ENCODE data around the gene MED31.

MED31 gene

GRCh38 chr17:6677946-6678345 is 26.5 kb upstream of the MED31 start:
- Histone ChIP-seq H3K9ac (ENCODE audit: low read length in 5 of 5) (no peak overlapping the region), H3K36me3 (ENCODE audit: control insufficient read depth in 5 of 5, insufficient read depth in 5 of 5, low read length in 5 of 5) (no peaks in the 10 kb centered on the region), H3K9me3 (ENCODE audit: control insufficient read depth in 5 of 5, low read length in 5 of 5) (no peaks in the 10 kb centered on the region), H3K4me1 (ENCODE audit: control insufficient read depth in 5 of 5, insufficient read depth in 5 of 5, low read length in 5 of 5) (no peaks in the 10 kb centered on the region), H3K27ac (ENCODE audit: low read depth, low read length) (no peak overlapping the region), H3K27me3 (ENCODE audit: control insufficient read depth in 5 of 5, insufficient read depth in 4 of 5, low read length in 5 of 5) (peaks cover 6 to 31% (median 19%) of the 10 kb centered on the region in 5 donors), H3K4me3 (ENCODE audit: low read depth in 1 of 5, low read length in 5 of 5) (no peak overlapping the region)

DNA sequence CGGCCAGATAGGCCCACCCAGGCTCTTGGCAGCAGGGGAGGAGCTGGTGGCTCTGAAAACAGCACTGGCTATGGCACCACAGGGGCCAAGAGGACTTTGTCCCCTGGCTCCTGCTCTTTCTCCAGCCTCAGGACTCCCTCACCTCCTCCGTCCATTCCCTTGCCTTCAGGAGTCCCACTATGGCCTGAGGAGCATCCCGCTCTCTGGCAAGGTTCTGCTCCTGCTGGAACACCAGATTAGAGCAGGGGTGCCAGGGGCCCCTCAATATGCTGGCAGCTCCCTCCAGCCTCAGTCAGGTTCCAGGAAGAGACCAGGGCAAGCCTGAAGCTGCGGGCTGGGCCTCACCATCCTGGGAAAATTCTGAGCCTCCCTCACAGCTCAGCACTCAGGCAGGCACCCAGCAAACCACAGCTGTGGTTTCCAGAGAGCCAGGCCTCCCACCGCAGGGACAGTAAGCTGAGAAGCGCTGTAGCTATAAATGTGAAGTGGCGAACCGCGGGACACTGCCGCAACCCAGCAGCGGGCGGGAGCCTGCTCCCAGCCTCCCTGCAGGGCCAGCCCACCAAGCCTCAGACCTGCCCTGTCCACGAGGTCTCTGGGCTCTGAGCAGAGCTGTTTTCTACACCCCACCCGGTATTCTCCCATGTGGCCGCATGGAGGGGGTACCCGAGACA is 25.9 kb upstream of the MED31 start:
- no peak overlapping the region for H3K27ac ChIP-seq (ENCODE audit: low read depth, low read length)
- H3K27me3 ChIP-seq (ENCODE audit: control insufficient read depth in 5 of 5, insufficient read depth in 4 of 5, low read length in 5 of 5), result peaks cover 6 to 27% (median 19%) of the 10 kb centered on the region in 5 donors

GRCh38 chr17:6676802-6677157 is 25.4 kb upstream of the MED31 start:
- no peak overlapping the region for H3K4me3 ChIP-seq (ENCODE audit: low read depth in 1 of 5, low read length in 5 of 5)
- H3K9me3 ChIP-seq (ENCODE audit: control insufficient read depth in 5 of 5, low read length in 5 of 5), result no peaks in the 10 kb centered on the region
- peaks cover 7 to 27% (median 19%) of the 10 kb centered on the region in 5 donors for H3K27me3 ChIP-seq (ENCODE audit: control insufficient read depth in 5 of 5, insufficient read depth in 4 of 5, low read length in 5 of 5)
- H3K9ac ChIP-seq (ENCODE audit: low read length in 5 of 5), result no peak overlapping the region
- H3K36me3 ChIP-seq (ENCODE audit: control insufficient read depth in 5 of 5, insufficient read depth in 5 of 5, low read length in 5 of 5), result no peaks in the 10 kb centered on the region
- no peaks in the 10 kb centered on the region for H3K4me1 ChIP-seq (ENCODE audit: control insufficient read depth in 5 of 5, insufficient read depth in 5 of 5, low read length in 5 of 5)
- no peak overlapping the region for H3K27ac ChIP-seq (ENCODE audit: low read depth, low read length)

More for the DNA sequence above, 25.9 kb upstream of the MED31 start:
- no peak overlapping the region for H3K9ac ChIP-seq (ENCODE audit: low read length in 5 of 5)
- no peaks in the 10 kb centered on the region for H3K4me1 ChIP-seq (ENCODE audit: control insufficient read depth in 5 of 5, insufficient read depth in 5 of 5, low read length in 5 of 5)
- no peaks in the 10 kb centered on the region for H3K36me3 ChIP-seq (ENCODE audit: control insufficient read depth in 5 of 5, insufficient read depth in 5 of 5, low read length in 5 of 5)
- H3K4me3 ChIP-seq (ENCODE audit: low read depth in 1 of 5, low read length in 5 of 5), result no peak overlapping the region
- no peaks in the 10 kb centered on the region for H3K9me3 ChIP-seq (ENCODE audit: control insufficient read depth in 5 of 5, low read length in 5 of 5)

DNA sequence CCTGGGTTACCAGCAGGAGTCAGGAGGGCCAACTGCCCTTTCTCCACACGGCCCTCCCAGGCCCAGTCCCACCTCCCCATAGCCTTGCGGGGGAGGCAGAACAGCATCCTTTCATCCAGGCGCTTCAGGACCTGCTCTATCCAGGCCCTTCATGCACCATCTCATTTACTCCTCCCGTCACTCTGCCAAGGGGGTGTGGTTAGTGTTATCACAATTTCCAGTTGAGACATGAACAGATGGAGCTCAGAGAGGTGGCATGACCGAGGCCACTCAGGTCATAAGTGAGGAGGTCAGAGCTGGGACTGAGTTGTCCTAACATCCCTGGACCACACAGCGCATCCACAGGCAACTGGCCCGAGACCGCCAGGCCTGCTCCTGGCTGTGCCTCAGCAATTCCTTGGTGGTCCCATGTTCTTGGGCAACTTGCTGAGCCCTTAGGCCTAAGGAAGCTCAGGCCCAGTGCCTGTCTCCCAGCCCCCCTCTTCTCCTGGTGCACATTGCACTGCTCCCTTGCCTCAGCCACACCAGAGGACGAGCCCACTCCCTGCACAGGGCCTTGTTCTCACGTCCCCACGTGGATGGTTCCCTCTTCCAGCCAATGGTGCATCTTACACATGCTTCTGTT is 23.9 kb upstream of the MED31 start:
- Histone ChIP-seq H3K4me1 (ENCODE audit: control insufficient read depth in 5 of 5, insufficient read depth in 5 of 5, low read length in 5 of 5) (no peaks in the 10 kb centered on the region), H3K36me3 (ENCODE audit: control insufficient read depth in 5 of 5, insufficient read depth in 5 of 5, low read length in 5 of 5) (no peaks in the 10 kb centered on the region), H3K27ac (ENCODE audit: low read depth, low read length) (no peak overlapping the region), H3K9me3 (ENCODE audit: control insufficient read depth in 5 of 5, low read length in 5 of 5) (no peaks in the 10 kb centered on the region), H3K27me3 (ENCODE audit: control insufficient read depth in 5 of 5, insufficient read depth in 4 of 5, low read length in 5 of 5) (peaks cover 13 to 27% (median 20%) of the 10 kb centered on the region in 5 donors), H3K4me3 (ENCODE audit: low read depth in 1 of 5, low read length in 5 of 5) (no peak overlapping the region), H3K9ac (ENCODE audit: low read length in 5 of 5) (no peak overlapping the region)

- H3K27me3 ChIP-seq (ENCODE audit: control insufficient read depth in 5 of 5, insufficient read depth in 4 of 5, low read length in 5 of 5), result peaks cover 13 to 27% (median 24%) of the 10 kb centered on the region in 5 donors
- H3K9ac ChIP-seq (ENCODE audit: low read length in 5 of 5), result no peak overlapping the region
- no peaks in the 10 kb centered on the region for H3K4me1 ChIP-seq (ENCODE audit: control insufficient read depth in 5 of 5, insufficient read depth in 5 of 5, low read length in 5 of 5)
- no peak overlapping the region for H3K4me3 ChIP-seq (ENCODE audit: low read depth in 1 of 5, low read length in 5 of 5)
- H3K9me3 ChIP-seq (ENCODE audit: control insufficient read depth in 5 of 5, low read length in 5 of 5), result no peaks in the 10 kb centered on the region
- H3K36me3 ChIP-seq (ENCODE audit: control insufficient read depth in 5 of 5, insufficient read depth in 5 of 5, low read length in 5 of 5), result no peaks in the 10 kb centered on the region
- no peak overlapping the region for H3K27ac ChIP-seq (ENCODE audit: low read depth, low read length)
These were observed 23.2 kb upstream of the MED31 start for GRCh38 chr17:6674586-6674985.

GRCh38 chr17:6671431-6671830 is 20.0 kb upstream of the MED31 start:
- Histone ChIP-seq H3K27me3 (ENCODE audit: control insufficient read depth in 5 of 5, insufficient read depth in 4 of 5, low read length in 5 of 5) (peaks cover 7 to 14% (median 11%) of the 10 kb centered on the region in 5 donors), H3K9me3 (ENCODE audit: control insufficient read depth in 5 of 5, low read length in 5 of 5) (no peaks in the 10 kb centered on the region), H3K4me1 (ENCODE audit: control insufficient read depth in 5 of 5, insufficient read depth in 5 of 5, low read length in 5 of 5) (no peaks in the 10 kb centered on the region), H3K4me3 (ENCODE audit: low read depth in 1 of 5, low read length in 5 of 5) (no peak overlapping the region), H3K36me3 (ENCODE audit: control insufficient read depth in 5 of 5, insufficient read depth in 5 of 5, low read length in 5 of 5) (no peaks in the 10 kb centered on the region), H3K27ac (ENCODE audit: low read depth, low read length) (no peak overlapping the region), H3K9ac (ENCODE audit: low read length in 5 of 5) (no peak overlapping the region)

DNA sequence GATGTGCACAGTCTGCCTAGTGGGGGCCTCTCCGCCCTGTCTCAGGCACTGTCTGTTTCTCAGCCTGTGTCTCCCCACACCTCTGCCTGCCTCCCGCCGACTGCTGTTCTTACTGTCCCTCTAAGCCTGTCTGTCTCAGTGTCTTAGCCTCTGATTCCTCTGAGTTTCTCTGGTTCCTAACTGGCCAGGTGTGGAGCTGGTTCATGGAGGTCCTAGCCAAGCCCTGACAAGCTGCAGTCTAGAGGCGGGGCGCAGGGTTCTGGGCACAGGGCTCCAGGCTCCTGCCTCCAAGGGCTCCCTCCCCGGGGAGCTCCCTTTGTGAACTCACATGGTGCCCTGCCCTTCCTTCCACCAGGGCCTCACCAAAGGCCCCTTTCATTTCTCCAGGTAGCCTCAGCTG is 19.6 kb upstream of the MED31 start:
- no peaks in the 10 kb centered on the region for H3K36me3 ChIP-seq (ENCODE audit: control insufficient read depth in 5 of 5, insufficient read depth in 5 of 5, low read length in 5 of 5)
- no peaks in the 10 kb centered on the region for H3K9me3 ChIP-seq (ENCODE audit: control insufficient read depth in 5 of 5, low read length in 5 of 5)
- no peak overlapping the region for H3K9ac ChIP-seq (ENCODE audit: low read length in 5 of 5)
- H3K4me1 ChIP-seq (ENCODE audit: control insufficient read depth in 5 of 5, insufficient read depth in 5 of 5, low read length in 5 of 5), result peaks cover 0 to 3% (median 0%) of the 10 kb centered on the region in 5 donors
- peaks cover 7 to 14% (median 11%) of the 10 kb centered on the region in 5 donors for H3K27me3 ChIP-seq (ENCODE audit: control insufficient read depth in 5 of 5, insufficient read depth in 4 of 5, low read length in 5 of 5)
- no peak overlapping the region for H3K27ac ChIP-seq (ENCODE audit: low read depth, low read length)
- no peak overlapping the region for H3K4me3 ChIP-seq (ENCODE audit: low read depth in 1 of 5, low read length in 5 of 5)

DNA sequence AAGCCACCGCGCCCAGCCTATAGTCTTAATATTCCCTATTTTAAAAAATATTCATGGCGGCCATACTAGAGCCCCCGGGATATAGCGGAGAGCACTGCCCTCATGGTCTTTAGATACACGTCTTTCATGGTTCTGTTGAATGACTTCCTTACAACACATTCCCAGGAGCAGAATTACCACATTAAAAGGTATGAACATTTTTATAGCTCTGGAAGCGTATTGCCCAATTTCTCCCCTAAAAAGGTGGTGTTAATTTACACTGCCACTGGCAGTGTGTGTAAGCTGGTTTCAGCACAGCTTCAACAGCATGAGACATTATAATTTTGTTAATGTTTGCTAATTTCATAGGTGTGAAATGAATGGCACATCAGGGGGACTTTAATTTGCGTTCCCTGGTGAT is 19.2 kb upstream of the MED31 start:
- no peaks in the 10 kb centered on the region for H3K9me3 ChIP-seq (ENCODE audit: control insufficient read depth in 5 of 5, low read length in 5 of 5)

GRCh38 chr17:6669479-6670212 is 18.2 kb upstream of the MED31 start:
- Histone ChIP-seq H3K36me3 (ENCODE audit: control insufficient read depth in 5 of 5, insufficient read depth in 5 of 5, low read length in 5 of 5) (no peaks in the 10 kb centered on the region), H3K4me1 (ENCODE audit: control insufficient read depth in 5 of 5, insufficient read depth in 5 of 5, low read length in 5 of 5) (peaks cover 0 to 3% (median 0%) of the 10 kb centered on the region in 5 donors), H3K27me3 (ENCODE audit: control insufficient read depth in 5 of 5, insufficient read depth in 4 of 5, low read length in 5 of 5) (peaks cover 7 to 14% (median 11%) of the 10 kb centered on the region in 5 donors), H3K4me3 (ENCODE audit: low read depth in 1 of 5, low read length in 5 of 5) (no peak overlapping the region), H3K9me3 (ENCODE audit: control insufficient read depth in 5 of 5, low read length in 5 of 5) (no peaks in the 10 kb centered on the region), H3K9ac (ENCODE audit: low read length in 5 of 5) (no peak overlapping the region), H3K27ac (ENCODE audit: low read depth, low read length) (no peak overlapping the region)

More for the DNA sequence above, 19.2 kb upstream of the MED31 start:
- H3K36me3 ChIP-seq (ENCODE audit: control insufficient read depth in 5 of 5, insufficient read depth in 5 of 5, low read length in 5 of 5), result no peaks in the 10 kb centered on the region
- peaks cover 7 to 14% (median 11%) of the 10 kb centered on the region in 5 donors for H3K27me3 ChIP-seq (ENCODE audit: control insufficient read depth in 5 of 5, insufficient read depth in 4 of 5, low read length in 5 of 5)
- H3K4me3 ChIP-seq (ENCODE audit: low read depth in 1 of 5, low read length in 5 of 5), result no peak overlapping the region
- no peak overlapping the region for H3K9ac ChIP-seq (ENCODE audit: low read length in 5 of 5)
- no peak overlapping the region for H3K27ac ChIP-seq (ENCODE audit: low read depth, low read length)
- H3K4me1 ChIP-seq (ENCODE audit: control insufficient read depth in 5 of 5, insufficient read depth in 5 of 5, low read length in 5 of 5), result peaks cover 0 to 3% (median 0%) of the 10 kb centered on the region in 5 donors
